IMR-90 (cell line): ENCODE data around the gene GTSE1. TPM values are rescaled to one million over a fixed set of nuclear protein-coding genes. Genes with fewer than 3 reads are reported as not detected.

Source experiments
- ATAC-seq: fragments of 200-7000 bp; cut with Tn5 transposase; 2 replicates; pipeline ENCODE4 v1.9.1; 2020; ENCODE audit warnings: low read depth, mild to moderate bottlenecking, moderate library complexity
- BruUV-seq: library from RNA; stranded (reverse); fragments of 400-500 nt; replicated peaks from 2 replicates; lab custom pipeline; 2021; lab: Mats Ljungman, UMichigan
- CTCF ChIA-PET: fragments of 300-600 bp; formaldehyde crosslinking; extraction: SDS; loops from one replicate; lab custom pipeline; 2021; ENCODE audit warnings: antibody characterized with exemption; lab: Yijun Ruan, JAX
- POLR2A ChIA-PET: fragments of 300-600 bp; sonication (Branson Sonifier 250); formaldehyde crosslinking; loops from one replicate; lab custom pipeline; 2022; ENCODE audit warnings: antibody characterized with exemption; ENCODE audit not compliant: unreplicated experiment; lab: Charles Lee
- DNase-seq: peaks from one replicate; pipeline ENCODE4 v3.0.0; 2013
- H2AFZ ChIP-seq: replicated peaks from 2 replicates; pipeline ENCODE3; 2013; ENCODE audit warnings: low read length, mild to moderate bottlenecking; ENCODE audit not compliant: poor library complexity
- H2AK5ac ChIP-seq: 2 replicates; pipeline ENCODE4 v1.6.1; 2013; ENCODE audit warnings: low read depth, low read length, inconsistent platforms
- H2AK9ac ChIP-seq: replicated peaks from 2 replicates; pipeline ENCODE3; 2013; ENCODE audit warnings: mild to moderate bottlenecking, low read depth, low read length, moderate library complexity; ENCODE audit not compliant: poor library complexity
- H2BK120ac ChIP-seq: 2 replicates; pipeline ENCODE4 v1.6.1; 2013; ENCODE audit warnings: low read depth, low read length, inconsistent platforms
- H2BK15ac ChIP-seq: 3 replicates; pipeline ENCODE4 v1.6.1; 2013; ENCODE audit warnings: low read depth, low read length, inconsistent platforms
- H2BK20ac ChIP-seq: 2 replicates; pipeline ENCODE4 v1.6.1; 2013; ENCODE audit warnings: low read depth, mild to moderate bottlenecking, inconsistent platforms, low read length, moderate library complexity
- H2BK5ac ChIP-seq: 2 replicates; pipeline ENCODE4 v1.6.1; 2013; ENCODE audit warnings: mild to moderate bottlenecking, low read depth, low read length, inconsistent platforms; ENCODE audit not compliant: poor library complexity, severe bottlenecking
- H3K14ac ChIP-seq: replicated peaks from 2 replicates; pipeline ENCODE4 v1.6.1; 2013; ENCODE audit warnings: low read depth, low read length, inconsistent platforms
- H3K18ac ChIP-seq: 2 replicates; pipeline ENCODE4 v1.6.1; 2013; ENCODE audit warnings: low read depth, low read length, control low read depth
- H3K23ac ChIP-seq: 2 replicates; pipeline ENCODE4 v1.6.1; 2013; ENCODE audit warnings: low read depth, low read length, inconsistent platforms
- H3K27ac ChIP-seq: 2 replicates; pipeline ENCODE4 v1.5.1; 2013; ENCODE audit warnings: mild to moderate bottlenecking, control low read depth, low read length; ENCODE audit not compliant: insufficient read depth
- H3K27me3 ChIP-seq: 2 replicates; pipeline ENCODE4 v1.6.1; 2013; ENCODE audit warnings: low read length; ENCODE audit not compliant: control insufficient read depth, insufficient read depth
- H3K36me3 ChIP-seq: 2 replicates; pipeline ENCODE4 v1.6.1; 2013; ENCODE audit warnings: low read length, mixed read lengths; ENCODE audit not compliant: control insufficient read depth, insufficient read depth
- H3K4ac ChIP-seq: 2 replicates; pipeline ENCODE4 v1.6.1; 2013; ENCODE audit warnings: low read depth, low read length, inconsistent platforms
- H3K4me1 ChIP-seq: 2 replicates; pipeline ENCODE4 v1.6.1; 2013; ENCODE audit warnings: low read length, mixed read lengths; ENCODE audit not compliant: control insufficient read depth, insufficient read depth
- H3K4me2 ChIP-seq: 2 replicates; pipeline ENCODE4 v1.6.1; 2013; ENCODE audit warnings: low read depth, mild to moderate bottlenecking, control low read depth, low read length, moderate library complexity
- H3K4me3 ChIP-seq: 2 replicates; pipeline ENCODE4 v1.5.1; 2013; ENCODE audit warnings: low read depth, mild to moderate bottlenecking, control low read depth, low read length, moderate library complexity; ENCODE audit not compliant: insufficient read depth
- H3K56ac ChIP-seq: 2 replicates; pipeline ENCODE4 v1.6.1; 2013; ENCODE audit warnings: low read length, inconsistent platforms; ENCODE audit not compliant: insufficient read depth; ENCODE audit errors: extremely low read depth
- H3K79me1 ChIP-seq, 2 experiments: 2 replicates each; pipeline ENCODE4 v1.6.1; 2013; ENCODE audit warnings: low read length in 2 of 2, inconsistent platforms in 1 of 2, low read depth in 1 of 2
- H3K9ac ChIP-seq: 2 replicates; pipeline ENCODE4 v1.6.1; 2013; ENCODE audit warnings: low read depth, low read length, control low read depth
- H3K9me1 ChIP-seq: 2 replicates; pipeline ENCODE4 v1.6.1; 2013; ENCODE audit warnings: low read length, inconsistent platforms; ENCODE audit not compliant: insufficient read depth
- H3K9me3 ChIP-seq: 2 replicates; pipeline ENCODE4 v1.6.1; 2013; ENCODE audit warnings: low read length; ENCODE audit not compliant: control insufficient read depth, insufficient read depth
- H4K20me1 ChIP-seq: 2 replicates; pipeline ENCODE4 v1.6.1; 2013; ENCODE audit warnings: low read length, inconsistent platforms; ENCODE audit not compliant: insufficient read depth
- H4K5ac ChIP-seq: 2 replicates; pipeline ENCODE4 v1.6.1; 2013; ENCODE audit warnings: mild to moderate bottlenecking, low read depth, low read length, control low read depth
- H4K8ac ChIP-seq, 2 experiments: 2 replicates each; pipeline ENCODE4 v1.6.1; 2013; ENCODE audit warnings: low read depth in 2 of 2, low read length in 2 of 2, control low read depth in 1 of 2, inconsistent platforms in 1 of 2
- H4K91ac ChIP-seq: 2 replicates; pipeline ENCODE4 v1.6.1; 2013; ENCODE audit warnings: low read depth, low read length, inconsistent platforms; ENCODE audit not compliant: insufficient read depth
- BHLHE40 ChIP-seq: fragments of 150-350 bp; IDR thresholded peaks from 2 replicates; pipeline ENCODE4 v1.6.1; 2016; ENCODE audit warnings: mild to moderate bottlenecking, low read depth, low read length
- CEBPB ChIP-seq: IDR thresholded peaks from 2 replicates; pipeline ENCODE4 v1.6.1; 2012; ENCODE audit warnings: low read depth, low read length, improper control_type of control experiment
- CHD1 ChIP-seq: IDR thresholded peaks from 2 replicates; pipeline ENCODE4 v1.6.1; 2012; ENCODE audit warnings: low read depth, low read length, improper control_type of control experiment
- CTCF ChIP-seq: conservative IDR thresholded peaks from 2 replicates; pipeline ENCODE4 v1.5.1; 2012; ENCODE audit warnings: mild to moderate bottlenecking, low read depth, low read length, improper control_type of control experiment
- ELK1 ChIP-seq: fragments of 150-350 bp; IDR thresholded peaks from 2 replicates; pipeline ENCODE4 v1.6.1; 2016; ENCODE audit warnings: low read depth, mild to moderate bottlenecking, low read length, moderate library complexity, borderline replicate concordance
- FOS ChIP-seq: fragments of 150-350 bp; IDR thresholded peaks from 2 replicates; pipeline ENCODE4 v1.6.1; 2016; ENCODE audit warnings: low read depth, low read length
- MAFK ChIP-seq: IDR thresholded peaks from 2 replicates; pipeline ENCODE4 v1.6.1; 2012; ENCODE audit warnings: low read depth, low read length, improper control_type of control experiment
- MAZ ChIP-seq: IDR thresholded peaks from 2 replicates; pipeline ENCODE4 v1.6.1; 2012; ENCODE audit warnings: low read depth, mild to moderate bottlenecking, low read length, improper control_type of control experiment, moderate library complexity, borderline replicate concordance
- MXI1 ChIP-seq: IDR thresholded peaks from 2 replicates; pipeline ENCODE4 v1.6.1; 2012; ENCODE audit warnings: low read depth, mild to moderate bottlenecking, low read length, moderate library complexity, borderline replicate concordance
- NFE2L2 ChIP-seq: fragments of 150-350 bp; IDR thresholded peaks from 2 replicates; pipeline ENCODE4 v1.6.1; 2016; ENCODE audit warnings: low read depth, mild to moderate bottlenecking, low read length
- POLR2A ChIP-seq: IDR thresholded peaks from 2 replicates; pipeline ENCODE4 v1.6.1; 2012; ENCODE audit warnings: mild to moderate bottlenecking, low read depth, low read length
- RAD21 ChIP-seq: IDR thresholded peaks from 2 replicates; pipeline ENCODE4 v1.6.1; 2012; ENCODE audit warnings: low read length, improper control_type of control experiment
- RCOR1 ChIP-seq: IDR thresholded peaks from 2 replicates; pipeline ENCODE4 v1.6.1; 2012; ENCODE audit warnings: mild to moderate bottlenecking, low read length, improper control_type of control experiment; ENCODE audit not compliant: insufficient replicate concordance
- RFX5 ChIP-seq: IDR thresholded peaks from 2 replicates; pipeline ENCODE4 v1.8.0; 2012; ENCODE audit warnings: low read depth, mild to moderate bottlenecking, low read length, moderate library complexity
- SMC3 ChIP-seq: fragments of 150-350 bp; IDR thresholded peaks from 2 replicates; pipeline ENCODE4 v1.6.1; 2016; ENCODE audit warnings: low read depth, mild to moderate bottlenecking, antibody characterized with exemption, low read length, moderate library complexity
- USF2 ChIP-seq: fragments of 150-350 bp; IDR thresholded peaks from 2 replicates; pipeline ENCODE4 v1.6.1; 2017; ENCODE audit warnings: mild to moderate bottlenecking, antibody characterized with exemption, low read length, low read depth
- WGBS, 2 experiments: methylation state at CpG; one replicate each; pipeline versions ENCODE4 v1.1.5 to v1.1.7; 2013; ENCODE audit warnings: missing lambda C conversion rate in 2 of 2; ENCODE audit not compliant: insufficient read length in 1 of 2; ENCODE audit errors: extremely low coverage in 2 of 2; 5-methylcytosine and 5-hydroxymethylcytosine counted together
- dilution Hi-C: fragments of 300-500 bp; cut with HindIII; formaldehyde crosslinking; loops from one replicate; pipeline ENCODE4 v1.14.3; 2018; ENCODE audit warnings: low sequenced_read_pairs; ENCODE audit not compliant: unreplicated experiment
- in situ Hi-C: fragments of 300-500 bp; cut with MboI; formaldehyde crosslinking; loops from 3 replicates; pipeline ENCODE4 v1.14.3; 2019; ENCODE audit warnings: low sequenced_read_pairs, inconsistent platforms, mixed read lengths
- intact Hi-C: fragments of 100-400 bp; cut with micrococcal nuclease; formaldehyde crosslinking; loops from 2 replicates; pipeline ENCODE4 v1.10.0; 2022
- polyA plus RNA-seq, 3 experiments: library from polyadenylated mRNA; depleted of rRNA; stranded (reverse); fragments of >200 nt; gene quantifications; 2 replicates each; pipeline ENCODE4 v1.2.3, GENCODE V29; 2012; ENCODE audit warnings: low replicate concordance in 1 of 3
- total RNA-seq: library from RNA; depleted of rRNA; stranded (reverse); fragments of >200 nt; gene quantifications from 2 replicates; pipeline ENCODE4 v1.2.3, GENCODE V29; 2012

GTSE1 gene
- total and polyA plus RNA-seq, 2 of the 4 experiments (the other 2 are of a cell fraction), result 5.9 to 17.1 TPM

GRCh38 chr22:46349238-46349637, 52.6 kb downstream of the GTSE1 start:
- Histone ChIP-seq H3K9ac (no peak overlapping the region), H3K23ac (no peak overlapping the region), H3K79me1 (peaks cover 12 to 22% of the 10 kb centered on the region in 2 experiments), H2AFZ (no peak overlapping the region), H3K27me3 (no peaks in the 10 kb centered on the region), H2BK15ac (no peak overlapping the region), H4K91ac (no peak overlapping the region), H2BK20ac (no peak overlapping the region), H3K36me3 (peaks cover 88% of the 10 kb centered on the region), H2AK9ac (no peak overlapping the region), H4K8ac (no peak overlapping the region), H4K20me1 (peaks cover 25% of the 10 kb centered on the region), H2BK120ac (no peak overlapping the region), H2BK5ac (no peak overlapping the region), H3K56ac (no peak overlapping the region), H3K18ac (no peak overlapping the region), H4K5ac (no peak overlapping the region), H3K4me3 (no peak overlapping the region), H3K27ac (no peak overlapping the region), H3K14ac (no peak overlapping the region), H3K4ac (no peak overlapping the region), H3K4me1 (no peaks in the 10 kb centered on the region), H3K4me2 (no peak overlapping the region), H2AK5ac (no peak overlapping the region), H3K9me1 (no peaks in the 10 kb centered on the region), H3K9me3 (no peaks in the 10 kb centered on the region)
- in situ Hi-C loops (loop anchor here (5.0 kb wide), 1 partner anchor 48 kb away; no protein-coding TSS in a partner anchor), intact Hi-C loops (no loop called here), dilution Hi-C loops (no loop called here)
- TF ChIP-seq POLR2A (no peak), MAZ (no peak), MXI1 (no peak), NFE2L2 (no peak), FOS (no peak), CTCF (no peak), SMC3 (no peak), RFX5 (no peak), RCOR1 (no peak), CHD1 (no peak), ELK1 (no peak), BHLHE40 (no peak), USF2 (no peak), CEBPB (no peak), RAD21 (no peak), MAFK (no peak)
- ChIA-PET CTCF (interaction anchor here (0.6 kb wide), 2 partner anchors 11 to 202 kb away, joined by 3 to 4 read pairs; no protein-coding TSS in a partner anchor), POLR2A (no interaction called here)
- BruUV-seq, result no TSS peak
- ATAC-seq, result no peak
- WGBS, 2 experiments, result 88% methylated on average over 13 of the region's 18 CpGs; no CpG with 5 or more reads in 1 of the 2 experiments
- no peak for DNase-seq
